HG03025 (cell line): ENCODE results near the gene KRT33A.

ENCODE experiments used
- ATAC-seq: cut with Tn5 transposase; IDR thresholded peaks from one replicate; pipeline ENCODE4 v1.9.1; 2021; ENCODE audit warnings: mild to moderate bottlenecking, moderate library complexity; ENCODE audit not compliant: unreplicated experiment, low FRiP score

The KRT33A gene

DNA sequence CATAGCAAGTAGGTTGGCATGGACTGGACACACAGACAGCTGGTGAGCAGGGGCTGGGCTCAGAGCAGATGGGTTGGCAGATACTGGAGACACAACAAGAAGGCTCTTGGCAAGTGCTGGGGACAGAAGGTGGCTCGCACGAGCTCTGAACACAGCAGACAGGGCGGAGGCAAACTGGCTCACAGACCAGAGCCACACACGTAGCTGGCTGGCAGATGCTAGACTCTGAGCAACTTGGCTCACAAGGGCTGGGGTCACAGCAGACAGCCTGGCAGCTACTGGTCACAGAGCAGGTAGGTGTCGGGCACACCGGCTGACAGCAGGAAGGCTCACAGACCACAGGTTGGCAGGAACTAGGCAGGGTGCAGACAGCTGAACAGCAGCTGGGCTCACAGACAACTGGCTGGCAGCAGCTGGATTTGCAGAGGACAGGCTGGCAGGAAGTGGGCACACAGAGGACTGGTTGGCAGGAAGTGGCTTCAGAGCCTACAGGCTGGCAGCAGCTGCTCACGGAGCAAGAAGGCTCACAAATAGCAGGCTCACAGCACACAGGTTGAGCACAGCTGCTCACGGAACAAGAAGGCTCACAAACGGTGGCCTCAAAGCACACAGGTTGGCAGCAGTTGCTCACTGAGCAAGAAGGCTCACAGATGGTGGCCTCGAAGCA is 42.2 kb downstream of the KRT33A start:
- ATAC-seq: no peak

DNA sequence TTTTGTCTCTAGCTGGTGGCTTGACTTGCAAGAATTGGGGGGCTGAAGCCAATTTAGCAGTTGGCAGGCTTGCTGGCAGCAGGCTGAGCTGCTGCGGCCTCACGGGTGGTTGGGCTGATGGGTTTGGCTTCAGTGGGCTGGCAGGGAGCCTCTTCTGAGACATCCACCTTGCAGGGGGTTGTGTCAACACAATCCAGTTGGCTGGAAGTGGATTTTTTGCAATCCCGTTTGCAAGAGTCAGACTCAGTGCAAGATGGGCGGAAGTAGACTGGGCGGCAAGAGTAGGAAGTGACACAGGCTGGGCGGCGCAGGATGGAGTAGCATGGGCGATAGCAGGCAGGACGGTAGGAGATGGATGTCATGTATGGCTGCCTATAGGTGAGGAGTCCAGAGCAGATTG is 43.0 kb downstream of the KRT33A start:
- no peak for ATAC-seq

DNA sequence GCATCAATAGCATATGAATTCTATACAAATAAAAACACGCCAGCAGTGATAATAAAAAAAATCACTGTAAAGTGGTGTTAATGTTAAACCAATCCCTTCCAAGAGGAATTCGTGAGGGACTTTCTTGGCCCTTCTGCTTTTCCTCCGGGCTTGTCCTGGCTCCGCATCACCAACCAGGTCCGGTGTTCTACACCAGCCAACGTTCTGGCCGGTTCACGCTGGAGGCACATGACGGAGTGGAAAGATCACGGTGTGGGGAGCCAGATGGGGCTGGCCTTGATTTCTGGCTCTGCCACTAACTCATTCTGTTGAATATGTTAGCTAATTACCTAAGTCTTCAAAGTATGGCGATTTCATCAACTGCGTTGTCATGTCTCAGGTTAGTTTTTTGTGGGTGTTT is 46.5 kb downstream of the KRT33A start:
- no peak for ATAC-seq

DNA sequence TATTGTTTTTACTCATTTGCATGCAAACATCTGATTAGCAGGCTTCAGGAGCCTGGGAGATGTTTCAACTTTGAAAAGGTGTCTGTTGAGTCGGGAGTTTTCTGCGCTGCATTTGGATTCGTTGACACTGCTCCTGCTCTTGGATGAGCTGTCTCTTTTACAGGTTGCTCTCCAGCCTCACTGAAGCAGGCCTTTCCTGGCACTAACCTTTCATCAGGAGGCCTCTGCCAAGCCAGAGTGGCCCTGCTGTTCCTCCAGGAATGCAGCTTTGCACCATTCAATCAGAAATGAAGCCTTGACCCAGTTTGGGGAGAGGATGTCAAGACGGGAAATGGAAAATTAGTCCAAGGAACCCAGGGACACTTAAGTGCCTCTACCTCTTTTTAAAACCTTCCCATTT is 47.6 kb downstream of the KRT33A start:
- no peak for ATAC-seq

DNA sequence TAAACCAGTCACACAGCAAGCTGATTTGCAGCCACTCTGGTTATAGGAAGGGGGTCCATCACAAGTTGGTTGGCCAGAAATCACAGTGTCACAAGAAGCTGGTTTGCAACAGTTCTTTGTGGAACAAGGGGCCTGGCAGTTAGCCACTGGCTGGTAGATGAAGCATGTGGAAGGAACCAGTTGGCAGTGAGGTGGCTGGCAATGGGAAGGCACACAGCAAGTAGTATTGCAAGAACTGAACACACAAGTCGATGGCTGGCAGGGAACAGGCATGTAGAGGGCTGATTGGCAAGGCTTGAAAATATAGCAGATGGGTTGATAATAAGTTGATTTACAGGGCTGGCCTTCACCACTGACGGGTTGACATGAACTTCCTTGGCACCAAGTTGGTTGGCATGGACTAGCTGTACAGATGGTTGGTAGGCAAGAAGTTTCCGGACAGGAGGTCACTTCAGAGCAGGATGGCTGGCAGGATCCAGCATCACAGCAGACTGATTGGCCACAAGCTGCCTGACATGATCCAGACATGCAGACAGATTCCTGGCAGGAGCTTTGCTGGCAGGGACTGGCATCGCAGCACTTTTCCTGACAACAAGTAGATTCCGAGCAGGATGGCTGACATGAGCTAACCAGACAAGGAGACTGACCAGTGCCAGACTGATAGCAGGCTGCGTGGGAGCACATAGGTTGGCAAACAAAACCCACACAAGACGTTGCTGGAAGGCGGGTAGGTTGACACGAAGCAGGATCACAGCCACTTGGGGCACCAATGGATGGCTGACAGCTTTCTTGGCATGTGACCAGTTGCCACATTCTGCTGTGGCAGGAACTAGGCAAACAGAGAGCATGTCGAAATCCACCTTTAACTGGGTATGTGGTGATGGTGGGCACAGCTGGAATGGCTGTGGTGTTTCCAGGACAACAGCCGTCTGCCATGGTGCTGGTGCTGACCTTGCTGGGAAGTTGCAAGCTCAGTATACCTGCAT is 48.4 kb downstream of the KRT33A start, which contains the start of gene KRTAP29-1:
Gene KRTAP29-1, minus strand, starts transcription at position 936 of the 986 bp plus-strand sequence. Its CDS starts 0 bp downstream, at position 936.
- no peak for ATAC-seq

DNA sequence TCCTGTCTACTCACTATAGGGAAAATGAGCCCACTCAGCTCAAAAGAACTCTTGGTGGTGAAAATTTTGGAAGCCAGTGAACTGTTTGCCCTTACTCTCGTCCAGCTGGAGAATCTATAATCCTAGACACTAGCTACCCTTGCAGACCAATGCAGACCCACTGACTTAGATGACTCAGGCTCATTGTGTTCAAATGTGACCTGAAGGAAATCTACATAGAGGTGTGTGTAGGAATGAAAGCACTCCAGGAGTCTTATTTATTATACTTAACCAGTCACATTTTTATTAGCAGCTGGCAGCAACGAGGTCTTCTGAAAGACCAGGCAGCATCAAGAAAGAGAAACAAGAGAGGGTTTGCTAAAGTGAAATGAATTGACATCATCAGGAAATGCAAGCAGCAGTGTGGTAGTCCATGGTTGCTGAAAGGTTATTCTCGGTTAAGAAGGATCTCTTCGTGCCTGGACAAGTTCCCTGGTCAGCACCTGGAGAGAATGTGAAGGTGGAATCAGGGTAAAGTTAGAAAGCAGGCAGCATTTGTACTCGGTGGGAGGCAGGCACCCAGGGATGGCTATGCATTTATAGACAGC is 49.3 kb downstream of the KRT33A start:
- no peak for ATAC-seq

DNA sequence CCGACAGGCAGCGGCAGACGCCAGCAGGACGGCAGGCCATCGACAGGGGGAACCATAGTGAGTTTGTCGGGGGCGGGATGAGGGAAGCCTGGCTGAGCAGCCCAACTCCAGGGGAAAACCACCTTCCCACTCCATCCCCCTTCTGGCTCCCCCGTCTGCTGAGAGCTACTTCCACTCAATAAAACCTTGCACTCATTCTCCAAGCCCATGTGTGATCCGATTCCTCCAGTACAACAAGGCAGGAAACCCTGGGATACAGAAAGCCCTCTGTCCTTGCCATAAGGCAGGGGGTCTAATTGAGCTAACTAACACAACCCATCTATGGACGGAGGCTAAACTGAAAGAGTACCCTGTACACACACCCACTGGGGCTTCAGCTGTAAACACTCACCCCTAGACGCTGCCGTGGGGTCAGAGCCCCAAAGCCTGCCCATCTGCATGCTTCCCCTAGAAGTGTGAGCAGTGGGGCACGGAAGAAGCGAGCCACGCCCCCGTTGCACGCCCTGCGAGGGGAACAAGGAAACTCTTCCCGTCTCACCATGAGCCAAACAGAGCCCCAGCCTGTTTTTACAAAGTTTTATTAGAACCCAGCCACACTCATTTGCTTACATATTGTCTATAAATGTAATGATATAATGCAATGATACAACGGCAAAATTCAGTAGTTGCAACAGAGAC is 52.0 kb downstream of the KRT33A start:
- no peak for ATAC-seq

DNA sequence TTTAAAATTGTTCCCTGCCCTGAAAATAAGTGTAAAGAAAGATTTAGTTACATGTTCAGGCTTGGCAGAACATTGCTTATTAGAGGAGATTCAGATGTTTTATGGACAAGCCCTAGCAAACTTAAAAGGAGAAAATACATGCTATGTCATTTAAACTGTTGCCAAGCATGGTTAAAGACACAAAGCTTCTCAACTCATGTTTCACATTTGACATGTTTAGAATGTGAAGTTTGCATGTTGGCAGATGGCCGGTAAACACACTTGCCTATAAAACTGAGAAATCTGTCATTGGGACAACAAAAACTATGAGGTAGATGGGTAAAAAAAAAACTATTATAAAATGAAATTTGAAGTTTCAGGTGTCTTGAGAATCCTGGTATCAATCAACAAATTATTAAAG is 53.8 kb downstream of the KRT33A start:
- no peak for ATAC-seq
